WI38 (cell line): ENCODE data around the gene CLASP1.

Experiments
- H3K4me3 ChIP-seq: 2 replicates; pipeline ENCODE4 v1.5.1; 2011; ENCODE audit warnings: low read depth, mild to moderate bottlenecking, control low read depth, low read length
- TF ChIP-seq, protein P1 (sequence below): IDR thresholded peaks from 2 replicates; pipeline ENCODE4 v1.5.1; 2012; ENCODE audit warnings: low read depth, mild to moderate bottlenecking, control low read depth, low read length

Gene CLASP1

DNA sequence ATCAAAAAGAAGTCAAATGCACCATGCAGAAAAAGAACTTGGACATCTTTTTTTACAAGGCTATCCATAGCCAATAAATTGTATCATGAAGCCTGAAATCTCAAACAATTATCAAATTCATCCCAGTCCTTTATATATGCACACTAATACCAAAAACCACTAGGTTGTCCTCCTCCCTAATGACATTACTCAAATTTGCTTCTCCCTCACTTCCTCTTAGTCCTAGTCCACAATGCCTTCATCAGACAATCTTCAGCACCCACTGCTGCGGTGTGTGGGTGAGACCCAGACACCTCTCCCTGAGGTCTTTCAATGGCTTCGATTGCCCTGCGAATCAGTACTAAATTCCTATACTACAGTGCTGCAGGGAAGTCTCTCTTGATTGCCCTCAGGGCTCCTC lies 58.1 kb downstream of the CLASP1 start:
- TF ChIP-seq, protein P1, sequence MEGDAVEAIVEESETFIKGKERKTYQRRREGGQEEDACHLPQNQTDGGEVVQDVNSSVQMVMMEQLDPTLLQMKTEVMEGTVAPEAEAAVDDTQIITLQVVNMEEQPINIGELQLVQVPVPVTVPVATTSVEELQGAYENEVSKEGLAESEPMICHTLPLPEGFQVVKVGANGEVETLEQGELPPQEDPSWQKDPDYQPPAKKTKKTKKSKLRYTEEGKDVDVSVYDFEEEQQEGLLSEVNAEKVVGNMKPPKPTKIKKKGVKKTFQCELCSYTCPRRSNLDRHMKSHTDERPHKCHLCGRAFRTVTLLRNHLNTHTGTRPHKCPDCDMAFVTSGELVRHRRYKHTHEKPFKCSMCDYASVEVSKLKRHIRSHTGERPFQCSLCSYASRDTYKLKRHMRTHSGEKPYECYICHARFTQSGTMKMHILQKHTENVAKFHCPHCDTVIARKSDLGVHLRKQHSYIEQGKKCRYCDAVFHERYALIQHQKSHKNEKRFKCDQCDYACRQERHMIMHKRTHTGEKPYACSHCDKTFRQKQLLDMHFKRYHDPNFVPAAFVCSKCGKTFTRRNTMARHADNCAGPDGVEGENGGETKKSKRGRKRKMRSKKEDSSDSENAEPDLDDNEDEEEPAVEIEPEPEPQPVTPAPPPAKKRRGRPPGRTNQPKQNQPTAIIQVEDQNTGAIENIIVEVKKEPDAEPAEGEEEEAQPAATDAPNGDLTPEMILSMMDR: no peak
- H3K4me3 ChIP-seq: no peak overlapping the region

DNA sequence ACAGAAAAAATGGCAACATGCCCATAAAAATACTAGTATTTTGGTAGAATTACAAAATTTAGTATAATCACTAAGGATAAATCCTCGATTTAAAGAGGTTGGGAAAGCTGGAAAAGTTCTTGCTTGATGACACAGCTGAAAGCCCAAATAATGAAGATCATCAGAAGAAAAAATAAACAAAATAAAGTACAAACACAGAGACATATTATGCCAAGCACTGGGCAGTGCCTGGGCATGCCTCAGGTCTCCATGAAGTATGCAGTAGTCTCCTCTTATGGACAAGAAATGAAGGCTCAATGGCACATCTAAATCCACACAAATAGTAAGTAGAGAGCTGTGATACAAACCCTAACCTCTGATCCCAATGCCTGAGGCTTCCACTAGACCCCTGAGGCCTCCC lies 60.9 kb downstream of the CLASP1 start:
- TF ChIP-seq, protein P1: no peak
- H3K4me3 ChIP-seq: no peak overlapping the region

DNA sequence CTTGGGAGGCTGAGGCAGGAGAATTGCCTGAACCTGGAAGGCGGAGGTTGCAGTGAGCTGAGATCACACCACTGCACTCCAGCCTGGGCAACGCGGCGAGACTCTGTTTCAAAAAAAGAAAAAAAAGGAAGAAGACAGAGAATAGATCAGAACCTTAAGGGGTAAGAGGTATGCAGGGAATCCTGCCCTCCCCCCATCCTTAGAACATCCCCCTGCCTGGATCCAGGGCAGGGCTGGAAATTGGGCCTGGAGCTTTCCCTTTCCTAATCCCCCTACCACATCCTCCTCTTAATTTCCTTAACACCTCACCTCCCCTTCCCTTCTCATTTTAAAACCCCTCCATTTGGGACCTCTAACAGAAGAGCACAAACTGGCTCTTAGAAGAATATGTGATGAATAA lies 62.1 kb downstream of the CLASP1 start:
- no peak overlapping the region for H3K4me3 ChIP-seq

DNA sequence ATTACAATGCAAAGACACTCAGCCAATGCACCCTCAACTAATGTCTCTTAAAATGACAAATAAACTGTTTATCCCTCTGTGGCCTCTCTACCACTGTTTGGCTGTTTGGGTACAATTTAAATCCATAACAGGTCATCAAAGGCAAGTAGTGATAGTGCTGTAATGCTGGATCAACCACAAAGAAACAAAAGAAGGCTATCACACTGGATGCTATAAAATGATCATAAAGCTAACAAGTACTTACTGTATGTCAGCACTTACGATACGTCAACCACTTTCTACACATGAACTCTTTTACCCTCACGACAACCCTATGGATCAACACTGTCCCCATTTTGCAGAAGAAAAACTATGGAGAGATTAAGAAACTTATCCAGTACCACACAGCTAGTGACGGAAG lies 64.5 kb downstream of the CLASP1 start:
- H3K4me3 ChIP-seq: no peak overlapping the region
- TF ChIP-seq, protein P1: no peak

More for the DNA sequence above, 62.1 kb downstream of the CLASP1 start:
- TF ChIP-seq, protein P1: no peak

DNA sequence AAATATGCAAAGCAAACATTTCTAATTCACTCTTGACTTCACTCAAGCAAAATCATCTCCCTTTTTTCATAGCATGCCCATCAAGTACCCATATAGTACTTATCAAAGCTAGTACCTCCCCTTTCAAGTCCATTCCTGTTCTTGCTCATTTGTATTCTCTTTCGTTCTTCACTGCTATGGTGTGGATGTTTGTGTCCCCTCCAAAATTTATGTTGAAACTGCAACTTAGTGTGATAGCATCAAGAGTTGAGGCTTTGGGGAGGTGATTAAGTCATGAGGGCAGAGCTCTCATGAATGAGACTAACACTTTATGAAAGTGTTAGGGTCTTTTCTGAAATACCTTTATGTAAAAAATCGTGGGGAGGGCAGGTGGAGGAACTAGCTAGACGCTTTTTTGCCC lies 65.7 kb downstream of the CLASP1 start:
- TF ChIP-seq, protein P1: no peak
- H3K4me3 ChIP-seq: no peak overlapping the region

DNA sequence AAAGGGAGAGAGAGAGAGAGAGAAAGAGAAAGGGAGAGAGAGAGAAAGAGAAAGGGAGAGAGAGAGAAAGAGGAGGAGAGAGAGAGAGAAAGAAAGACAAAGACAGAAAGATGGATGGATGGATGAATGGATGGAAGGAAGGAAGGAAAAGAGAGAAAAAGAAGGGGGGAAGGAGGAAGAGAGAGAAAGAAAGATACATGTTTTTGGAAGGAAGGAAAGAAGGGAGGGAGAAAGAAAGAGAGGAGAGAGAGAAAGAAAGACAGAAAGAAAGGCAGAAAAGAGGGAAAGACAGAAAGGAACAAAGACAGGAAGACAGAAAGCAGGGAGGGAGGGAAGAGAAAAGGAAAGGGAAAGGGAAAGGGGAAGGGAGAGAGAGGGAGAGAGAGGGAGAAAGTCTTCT lies 67.0 kb downstream of the CLASP1 start:
- TF ChIP-seq, protein P1: no peak
- no peak overlapping the region for H3K4me3 ChIP-seq

DNA sequence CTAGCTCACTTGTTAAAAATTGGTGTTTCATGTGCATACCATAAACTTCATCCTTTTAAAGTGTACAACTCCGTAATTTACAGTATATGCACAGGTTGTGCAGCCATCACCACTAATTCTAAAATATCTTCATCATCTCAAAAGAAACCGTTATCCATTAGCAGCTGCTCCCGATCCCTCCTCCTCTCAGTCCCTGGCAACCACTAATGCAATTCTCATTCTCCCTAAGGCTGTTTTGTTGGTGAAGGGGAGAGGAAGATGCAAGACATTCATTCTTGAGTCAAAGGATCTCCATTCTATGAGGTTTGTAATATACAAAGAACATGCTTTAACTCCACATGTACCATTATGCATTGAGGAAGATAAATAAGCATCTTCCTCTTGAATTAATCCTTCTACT lies 70.0 kb downstream of the CLASP1 start:
- H3K4me3 ChIP-seq: no peak overlapping the region
- TF ChIP-seq, protein P1: no peak
